ENCODE measurements around the gene CCL15. TPM values are rescaled to one million over a fixed set of nuclear protein-coding genes. Genes with fewer than 3 reads are reported as not detected.

Gene CCL15
- total and polyA plus RNA-seq, 2 donors (not counting 3 experiments of a cell fraction or from before 2014, with no cell fraction given) = not detected

DNA sequence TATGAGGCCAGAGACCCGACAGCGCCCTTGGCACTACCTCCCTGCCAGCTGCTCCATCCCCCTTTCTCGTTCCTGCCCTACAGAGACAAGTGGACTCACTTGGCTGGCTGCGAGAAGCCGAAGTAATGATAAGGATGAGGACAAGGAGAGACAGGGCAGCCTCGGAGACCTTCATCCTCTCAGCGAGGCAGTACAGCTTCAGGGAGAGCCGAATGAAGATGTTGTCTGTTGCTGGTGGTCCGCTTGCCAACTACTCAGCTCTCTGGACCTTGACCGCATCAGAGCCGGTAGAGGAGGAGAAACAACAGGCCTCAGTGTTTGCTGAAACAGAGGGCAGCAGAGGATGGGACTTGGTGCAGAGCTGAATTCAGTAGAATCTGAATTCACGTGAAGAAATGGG lies 20.1 kb downstream of the CCL15 start, which contains the start of gene CCL16:
Gene CCL16 (minus strand): TSS at position 252 of the 400 bp plus-strand sequence. CDS start 77 bp downstream, at position 175.
- POLR2A ChIA-PET = no interaction called here
- intact Hi-C loops (cut with micrococcal nuclease) = no loop called here

DNA sequence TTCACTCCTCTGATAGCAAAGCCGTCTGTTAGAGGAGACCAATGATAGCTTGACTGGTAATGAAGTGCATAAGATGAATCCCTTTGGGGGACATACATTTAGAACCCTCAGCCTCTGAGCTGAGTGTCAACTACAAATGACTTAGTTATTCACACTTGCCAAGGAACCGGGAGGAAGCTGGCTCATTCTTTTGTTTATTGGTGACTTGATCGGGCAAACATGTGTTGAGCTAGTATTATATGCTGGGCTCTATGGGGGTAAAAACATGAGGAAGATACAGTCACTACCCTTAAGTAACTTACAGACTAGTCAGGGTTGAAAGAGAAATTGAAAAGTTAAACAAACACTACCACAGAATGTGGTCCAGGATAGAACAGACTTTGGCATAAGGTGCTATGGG lies 23.0 kb downstream of the CCL15 start:
- Histone ChIP-seq H3K9me3 (replicated peaks; ENCODE audit: control insufficient read depth, insufficient read depth, low read length) (no peaks in the 10 kb centered on the region), H3K27ac (ENCODE audit: insufficient read depth, low read depth, low read length) (peak overlapping the region; percentile 2), H3K36me3 (ENCODE audit: control insufficient read depth in 2 of 2, extremely low read depth in 1 of 2, insufficient read depth in 2 of 2, low read length in 2 of 2) (no peaks in the 10 kb centered on the region), H3K9me1 (replicated peaks; ENCODE audit: control insufficient read depth, extremely low read depth, insufficient read depth, low read length) (no peaks in the 10 kb centered on the region), H3K79me2 (ENCODE audit: control insufficient read depth, insufficient read depth, low read length) (no peaks in the 10 kb centered on the region), H2AFZ (ENCODE audit: low read depth, low read length) (peak overlapping the region; percentile 35), H3K4me2 (ENCODE audit: insufficient read depth, low read length) (no peak overlapping the region), H3K9ac (replicated peaks; ENCODE audit: extremely low read depth, insufficient read depth, low read length) (no peak overlapping the region), H3K4me1 (ENCODE audit: control insufficient read depth, extremely low read depth, insufficient read depth, low read length) (peaks cover 30% of the 10 kb centered on the region), H4K20me1 (replicated peaks; ENCODE audit: control insufficient read depth, extremely low read depth, insufficient read depth, low read length) (no peaks in the 10 kb centered on the region), H3K4me3 (replicated peaks in 1 of 3; ENCODE audit: insufficient read depth in 1 of 3, low read depth in 1 of 3, low read length in 3 of 3) (no peak overlapping the region), H3K27me3 (ENCODE audit: control insufficient read depth in 2 of 2, insufficient read depth in 2 of 2, low read length in 2 of 2) (no peaks in the 10 kb centered on the region)
- BruUV-seq (replicated peaks) = no TSS peak
- dilution Hi-C loops (cut with MboI; ENCODE audit: extremely low pct_ligation_motif_present, low sequenced_read_pairs) (no loop called here), intact Hi-C loops (cut with micrococcal nuclease) (no loop called here)
- POLR2A ChIA-PET = interaction anchor here (1.6 kb wide), 1 partner anchor 94 kb away, joined by 4 read pairs; no protein-coding TSS in a partner anchor
- CTCF ChIA-PET = interaction anchor here (0.9 to 13.0 kb wide), 6 partner anchors 9 to 170 kb away, joined by 3 to 467 read pairs (median 10); no protein-coding TSS in a partner anchor
- DNase-seq (ENCODE audit: low read depth, low spot score) = peak; percentile 59
- no peak for FAIRE-seq
- TF ChIP-seq GATA2 (IDR thresholded peaks at IDR 0.05; ENCODE audit: insufficient read depth, insufficient read length, low read depth, low read length) = no peak
- peak; percentile 42 for TF ChIP-seq FOS (IDR thresholded peaks at IDR 0.05; ENCODE audit: borderline replicate concordance, insufficient read depth, low read length)
- TF ChIP-seq JUN (IDR thresholded peaks at IDR 0.05; ENCODE audit: borderline replicate concordance, insufficient read depth, insufficient read length, low read depth) = peak; percentile 15
- TF ChIP-seq EZH2 (IDR thresholded peaks at IDR 0.05; ENCODE audit: borderline replicate concordance, low read depth, low read length, severe bottlenecking) = no peak
- TF ChIP-seq POLR2A (IDR thresholded peaks at IDR 0.05; ENCODE audit: low read depth, low read length) = no peak
- TF ChIP-seq POLR2AphosphoS5 (IDR thresholded peaks at IDR 0.05; ENCODE audit: insufficient read depth, low read depth, low read length) = no peak

More for the DNA sequence above, 20.1 kb downstream of the CCL15 start, which contains the start of gene CCL16:
- no TSS peak for BruUV-seq (replicated peaks)
- Histone ChIP-seq H3K79me2 (ENCODE audit: control insufficient read depth, insufficient read depth, low read length) (no peaks in the 10 kb centered on the region), H2AFZ (ENCODE audit: low read depth, low read length) (no peak within 1 kb of the TSS), H3K9me1 (replicated peaks; ENCODE audit: control insufficient read depth, extremely low read depth, insufficient read depth, low read length) (no peaks in the 10 kb centered on the region), H3K4me1 (ENCODE audit: control insufficient read depth, extremely low read depth, insufficient read depth, low read length) (peaks cover 18% of the 10 kb centered on the region), H3K4me3 (replicated peaks in 1 of 3; ENCODE audit: insufficient read depth in 1 of 3, low read depth in 1 of 3, low read length in 3 of 3) (no peak within 1 kb of the TSS), H3K27me3 (ENCODE audit: control insufficient read depth in 2 of 2, insufficient read depth in 2 of 2, low read length in 2 of 2) (no peaks in the 10 kb centered on the region), H4K20me1 (replicated peaks; ENCODE audit: control insufficient read depth, extremely low read depth, insufficient read depth, low read length) (no peaks in the 10 kb centered on the region), H3K27ac (ENCODE audit: insufficient read depth, low read depth, low read length) (no peak within 1 kb of the TSS), H3K9ac (replicated peaks; ENCODE audit: extremely low read depth, insufficient read depth, low read length) (no peak within 1 kb of the TSS), H3K4me2 (ENCODE audit: insufficient read depth, low read length) (no peak within 1 kb of the TSS), H3K9me3 (replicated peaks; ENCODE audit: control insufficient read depth, insufficient read depth, low read length) (no peaks in the 10 kb centered on the region), H3K36me3 (ENCODE audit: control insufficient read depth in 2 of 2, extremely low read depth in 1 of 2, insufficient read depth in 2 of 2, low read length in 2 of 2) (peaks cover 0 to 4% of the 10 kb centered on the region in 2 experiments)
- dilution Hi-C loops (cut with MboI; ENCODE audit: extremely low pct_ligation_motif_present, low sequenced_read_pairs) = no loop called here
- TF ChIP-seq POLR2A (IDR thresholded peaks at IDR 0.05; ENCODE audit: low read depth, low read length) (no peak), GATA2 (IDR thresholded peaks at IDR 0.05; ENCODE audit: insufficient read depth, insufficient read length, low read depth, low read length) (no peak), JUN (IDR thresholded peaks at IDR 0.05; ENCODE audit: borderline replicate concordance, insufficient read depth, insufficient read length, low read depth) (no peak)
- TF ChIP-seq, protein P1, sequence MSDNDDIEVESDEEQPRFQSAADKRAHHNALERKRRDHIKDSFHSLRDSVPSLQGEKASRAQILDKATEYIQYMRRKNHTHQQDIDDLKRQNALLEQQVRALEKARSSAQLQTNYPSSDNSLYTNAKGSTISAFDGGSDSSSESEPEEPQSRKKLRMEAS (IDR thresholded peaks at IDR 0.05; ENCODE audit: insufficient read depth, insufficient read length) = no peak
- CTCF ChIA-PET = interaction anchor here (1.4 to 4.9 kb wide), 6 partner anchors 12 to 91 kb away, joined by 3 to 22 read pairs (median 6); no protein-coding TSS in a partner anchor
- DNase-seq (ENCODE audit: low read depth, low spot score) (no peak), FAIRE-seq (no peak)

Measured in endothelial cell of umbilical vein (primary cell).